Astrocyte (in vitro differentiated cells and primary cell): Measurements from ENCODE around the gene STAB1. TPM values are rescaled to one million over a fixed set of nuclear protein-coding genes. Genes with fewer than 3 reads are reported as not detected.

Experiments
- DNase-seq: peaks from one replicate; pipeline ENCODE4 v3.0.0-alpha.2; 2010; ENCODE audit warnings: low read depth
- FAIRE-seq: peaks from 2 replicates; lab custom pipeline; 2011; peaks lifted over from hg19 to GRCh38; lab: Jason Lieb, UNC
- H2AFZ ChIP-seq: 2 replicates; pipeline ENCODE4 v1.6.0; 2012; ENCODE audit warnings: low read depth, low read length, inconsistent platforms
- H3K27ac ChIP-seq: 2 replicates; pipeline ENCODE4 v1.5.1; 2011; ENCODE audit warnings: low read depth, low read length, inconsistent platforms
- H3K27me3 ChIP-seq: 2 replicates; pipeline ENCODE4 v1.6.0; 2011; ENCODE audit warnings: low read length, inconsistent platforms; ENCODE audit not compliant: insufficient read depth
- H3K36me3 ChIP-seq: 2 replicates; pipeline ENCODE4 v1.5.1; 2011; ENCODE audit warnings: low read length, inconsistent platforms; ENCODE audit not compliant: insufficient read depth
- H3K4me1 ChIP-seq: 2 replicates; pipeline ENCODE4 v1.5.1; 2011; ENCODE audit warnings: low read length, inconsistent platforms; ENCODE audit not compliant: insufficient read depth
- H3K4me2 ChIP-seq: 2 replicates; pipeline ENCODE4 v1.6.0; 2012; ENCODE audit warnings: low read length, inconsistent platforms
- H3K4me3 ChIP-seq: 2 replicates; pipeline ENCODE4 v1.5.1; 2011; ENCODE audit warnings: low read depth, mild to moderate bottlenecking, low read length, inconsistent platforms; ENCODE audit not compliant: insufficient read depth
- H3K79me2 ChIP-seq: 2 replicates; pipeline ENCODE4 v1.6.0; 2012; ENCODE audit warnings: mild to moderate bottlenecking, low read length, inconsistent platforms; ENCODE audit not compliant: insufficient read depth
- H3K9ac ChIP-seq: 2 replicates; pipeline ENCODE4 v1.6.0; 2012; ENCODE audit warnings: mild to moderate bottlenecking, low read length, inconsistent platforms
- H3K9me3 ChIP-seq: 2 replicates; pipeline ENCODE4 v1.5.1; 2012; ENCODE audit warnings: low read depth, mild to moderate bottlenecking, low read length, inconsistent platforms; ENCODE audit not compliant: insufficient read depth
- H4K20me1 ChIP-seq: 2 replicates; pipeline ENCODE4 v1.6.0; 2012; ENCODE audit warnings: low read length, inconsistent platforms; ENCODE audit not compliant: insufficient read depth
- H3K27ac Mint-ChIP-seq: one replicate; pipeline ENCODE4 v1.8.0; 2021; ENCODE audit warnings: mild to moderate bottlenecking, mixed read lengths; ENCODE audit not compliant: unreplicated experiment
- H3K27me3 Mint-ChIP-seq: one replicate; pipeline ENCODE4 v1.8.0; 2021; ENCODE audit warnings: low read depth, mixed read lengths; ENCODE audit not compliant: unreplicated experiment
- H3K36me3 Mint-ChIP-seq: one replicate; pipeline ENCODE4 v1.8.0; 2021; ENCODE audit warnings: low read depth, mixed read lengths; ENCODE audit not compliant: unreplicated experiment
- H3K4me1 Mint-ChIP-seq: one replicate; pipeline ENCODE4 v1.8.0; 2021; ENCODE audit warnings: low read depth, mixed read lengths; ENCODE audit not compliant: unreplicated experiment
- H3K4me3 Mint-ChIP-seq: one replicate; pipeline ENCODE4 v1.8.0; 2021; ENCODE audit warnings: mild to moderate bottlenecking, moderate library complexity, mixed read lengths; ENCODE audit not compliant: unreplicated experiment
- H3K9me3 Mint-ChIP-seq: one replicate; pipeline ENCODE4 v1.8.0; 2021; ENCODE audit warnings: mild to moderate bottlenecking, mixed read lengths; ENCODE audit not compliant: unreplicated experiment
- CTCF ChIP-seq: IDR thresholded peaks from 2 replicates; pipeline ENCODE4 v1.5.1; 2011; ENCODE audit warnings: low read depth, mild to moderate bottlenecking, inconsistent platforms, low read length, moderate library complexity; ENCODE audit not compliant: insufficient read depth
- EZH2 ChIP-seq: IDR thresholded peaks from 2 replicates; pipeline ENCODE4 v1.6.1; 2012; ENCODE audit warnings: mild to moderate bottlenecking, low read length, inconsistent platforms; ENCODE audit not compliant: insufficient read depth
- total RNA-seq: library from RNA; stranded (reverse); gene quantifications from 2 replicates; pipeline ENCODE4 v1.2.1, GENCODE V29; 2021

Gene STAB1
- total RNA-seq, 1 donor from 2014 or later = 0.39 TPM

- Mint-ChIP-seq H3K27me3 (no peaks in the 10 kb centered on the region), H3K4me3 (peak overlapping the region; percentile 99), H3K4me1 (peaks cover 23% of the 10 kb centered on the region), H3K36me3 (peaks cover 10% of the 10 kb centered on the region), H3K27ac (peak overlapping the region; percentile 99), H3K9me3 (no peaks in the 10 kb centered on the region)
- H3K4me3 ChIP-seq = peak overlapping the region; percentile 95
- peaks cover 38% of the 10 kb centered on the region for H3K4me1 ChIP-seq
- peaks cover 10% of the 10 kb centered on the region for H3K36me3 ChIP-seq
- no peaks in the 10 kb centered on the region for H3K9me3 ChIP-seq
- TF ChIP-seq EZH2 = no peak
- no peak for TF ChIP-seq CTCF
- H3K27me3 ChIP-seq = no peaks in the 10 kb centered on the region
- H4K20me1 ChIP-seq = peaks cover 55% of the 10 kb centered on the region
- peak overlapping the region; percentile 95 for H3K9ac ChIP-seq
- peak overlapping the region; percentile 96 for H3K4me2 ChIP-seq
- DNase-seq (no peak), FAIRE-seq (no peak)
- H3K27ac ChIP-seq = no peak overlapping the region
- H2AFZ ChIP-seq = no peak overlapping the region
- peaks cover 72% of the 10 kb centered on the region for H3K79me2 ChIP-seq
These were observed 42.7 kb downstream of the STAB1 start for GRCh38 chr3:52537726-52538421.

GRCh38 chr3:52539010-52539653 is 44.0 kb downstream of the STAB1 start:
- Mint-ChIP-seq H3K9me3 (no peaks in the 10 kb centered on the region), H3K4me1 (peaks cover 23% of the 10 kb centered on the region), H3K27me3 (no peaks in the 10 kb centered on the region), H3K4me3 (peak overlapping the region; percentile 99), H3K27ac (no peak overlapping the region), H3K36me3 (peaks cover 13% of the 10 kb centered on the region)
- Histone ChIP-seq H3K79me2 (peaks cover 67% of the 10 kb centered on the region), H3K9ac (no peak overlapping the region), H2AFZ (no peak overlapping the region), H3K9me3 (no peaks in the 10 kb centered on the region), H3K4me1 (peaks cover 38% of the 10 kb centered on the region), H3K4me3 (no peak overlapping the region), H4K20me1 (peaks cover 61% of the 10 kb centered on the region), H3K36me3 (peaks cover 10% of the 10 kb centered on the region), H3K27ac (no peak overlapping the region), H3K4me2 (peak overlapping the region; percentile 73), H3K27me3 (no peaks in the 10 kb centered on the region)
- TF ChIP-seq EZH2 (no peak), CTCF (no peak)
- no peak for FAIRE-seq
- no peak for DNase-seq

DNA sequence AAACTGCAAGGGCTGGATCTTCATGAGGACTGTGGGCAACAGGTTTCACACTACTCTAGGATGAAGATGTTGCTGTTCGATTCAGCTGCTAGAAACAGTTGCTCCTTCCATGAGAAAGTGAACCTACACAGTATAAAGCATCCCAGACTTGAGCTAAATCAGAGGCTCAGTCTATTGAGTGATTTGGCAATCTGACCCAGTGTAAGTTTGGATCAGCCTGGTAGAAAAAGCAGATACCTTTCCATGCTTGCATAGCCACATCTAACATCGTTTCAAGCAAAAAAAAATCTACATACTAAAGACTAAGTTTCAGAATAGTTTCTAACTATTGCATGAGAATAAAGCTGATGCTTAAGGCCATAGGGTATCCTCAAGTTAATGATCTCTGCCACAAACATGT is 45.9 kb downstream of the STAB1 start:
- Histone ChIP-seq H2AFZ (no peak overlapping the region), H3K36me3 (peaks cover 19% of the 10 kb centered on the region), H3K27ac (no peak overlapping the region), H4K20me1 (peaks cover 74% of the 10 kb centered on the region), H3K79me2 (peaks cover 68% of the 10 kb centered on the region), H3K9me3 (no peaks in the 10 kb centered on the region), H3K4me3 (no peak overlapping the region), H3K4me2 (no peak overlapping the region), H3K27me3 (no peaks in the 10 kb centered on the region), H3K4me1 (peaks cover 22% of the 10 kb centered on the region), H3K9ac (no peak overlapping the region)
- no peak overlapping the region for H3K27ac Mint-ChIP-seq
- FAIRE-seq (no peak), DNase-seq (no peak)
- H3K9me3 Mint-ChIP-seq = no peaks in the 10 kb centered on the region
- H3K4me1 Mint-ChIP-seq = peaks cover 25% of the 10 kb centered on the region
- peak overlapping the region; percentile 20 for H3K4me3 Mint-ChIP-seq
- TF ChIP-seq CTCF = no peak
- TF ChIP-seq EZH2 = no peak
- H3K36me3 Mint-ChIP-seq = peaks cover 13% of the 10 kb centered on the region
- H3K27me3 Mint-ChIP-seq = no peaks in the 10 kb centered on the region
